H1 (cell line): ENCODE measurements around the gene ASIC1. TPM values are rescaled to one million over a fixed set of nuclear protein-coding genes. Genes with fewer than 3 reads are reported as not detected.

Experiments used
- CBX5 ChIP-seq: fragments of 300-800, 300-1000 bp; sonication (generic); IDR thresholded peaks from 2 replicates; pipeline ENCODE4 v1.7.1; 2016; ENCODE audit warnings: antibody characterized with exemption, low read length, low read depth
- TBP ChIP-seq: IDR thresholded peaks from 2 replicates; pipeline ENCODE4 v1.6.1; 2011; ENCODE audit warnings: low read depth, low read length, improper control_type of control experiment
- TEAD4 ChIP-seq: IDR thresholded peaks from 2 replicates; pipeline ENCODE4 v1.6.1; 2012; ENCODE audit warnings: low read depth, low read length, inconsistent platforms, mixed read lengths
- polyA plus RNA-seq, 7 experiments: library from polyadenylated mRNA; depleted of rRNA in 3 of 7; stranded (reverse) in 5 of 7; unstranded in 2 of 7; fragments of >200 nt in 5 of 7; fragments of 200-250 nt in 2 of 7; gene quantifications; 1 replicate in 5 of 7; 2 replicates in 1 of 7; 4 replicates in 1 of 7; pipeline versions ENCODE4 v1.2.1 to v1.2.3, GENCODE V29; 2011 to 2013; ENCODE audit warnings: missing spikeins in 2 of 7, mixed read lengths in 2 of 7
- total RNA-seq: library from RNA; stranded (reverse); fragmentation: NEBNext Ultra II Directional; extraction: Animal tissue kit (Norgen Biotek cat#: 25700); gene quantifications from 2 replicates; pipeline ENCODE4 v1.2.1, GENCODE V29; 2021
- TF ChIP-seq, protein P1 (sequence below): fragments of 300-600 bp; sonication (generic); IDR thresholded peaks from 2 replicates; pipeline ENCODE4 v1.7.1; 2012; ENCODE audit warnings: low read length, moderate library complexity, mild to moderate bottlenecking, inconsistent platforms; ENCODE audit not compliant: insufficient replicate concordance

Gene ASIC1
- total and polyA plus RNA-seq, 2 of the 8 experiments (the other 6 are each of a cell fraction or from before 2014, with no cell fraction given): 2.4 to 4.4 TPM

DNA sequence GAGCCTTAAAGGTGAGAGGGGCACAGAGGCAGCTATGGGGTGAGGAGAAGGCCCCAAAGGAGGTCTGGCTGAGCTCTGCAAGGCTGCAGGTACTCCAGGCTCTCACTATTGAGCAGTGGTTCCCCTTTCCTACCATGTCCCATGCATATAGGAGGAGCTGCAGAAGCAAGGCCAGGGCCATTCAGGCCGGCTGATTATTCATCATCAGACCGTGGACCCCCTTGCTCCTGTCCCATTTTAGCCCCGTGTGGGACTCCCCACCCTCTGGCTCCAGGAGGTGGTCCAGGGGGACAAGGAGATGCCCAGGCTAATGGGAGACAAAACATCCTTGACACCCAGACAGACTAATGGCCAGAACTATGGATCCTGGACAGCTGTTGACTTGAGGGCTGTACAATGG lies 49.5 kb downstream of the ASIC1 start (continued):
- TF ChIP-seq, protein P1, sequence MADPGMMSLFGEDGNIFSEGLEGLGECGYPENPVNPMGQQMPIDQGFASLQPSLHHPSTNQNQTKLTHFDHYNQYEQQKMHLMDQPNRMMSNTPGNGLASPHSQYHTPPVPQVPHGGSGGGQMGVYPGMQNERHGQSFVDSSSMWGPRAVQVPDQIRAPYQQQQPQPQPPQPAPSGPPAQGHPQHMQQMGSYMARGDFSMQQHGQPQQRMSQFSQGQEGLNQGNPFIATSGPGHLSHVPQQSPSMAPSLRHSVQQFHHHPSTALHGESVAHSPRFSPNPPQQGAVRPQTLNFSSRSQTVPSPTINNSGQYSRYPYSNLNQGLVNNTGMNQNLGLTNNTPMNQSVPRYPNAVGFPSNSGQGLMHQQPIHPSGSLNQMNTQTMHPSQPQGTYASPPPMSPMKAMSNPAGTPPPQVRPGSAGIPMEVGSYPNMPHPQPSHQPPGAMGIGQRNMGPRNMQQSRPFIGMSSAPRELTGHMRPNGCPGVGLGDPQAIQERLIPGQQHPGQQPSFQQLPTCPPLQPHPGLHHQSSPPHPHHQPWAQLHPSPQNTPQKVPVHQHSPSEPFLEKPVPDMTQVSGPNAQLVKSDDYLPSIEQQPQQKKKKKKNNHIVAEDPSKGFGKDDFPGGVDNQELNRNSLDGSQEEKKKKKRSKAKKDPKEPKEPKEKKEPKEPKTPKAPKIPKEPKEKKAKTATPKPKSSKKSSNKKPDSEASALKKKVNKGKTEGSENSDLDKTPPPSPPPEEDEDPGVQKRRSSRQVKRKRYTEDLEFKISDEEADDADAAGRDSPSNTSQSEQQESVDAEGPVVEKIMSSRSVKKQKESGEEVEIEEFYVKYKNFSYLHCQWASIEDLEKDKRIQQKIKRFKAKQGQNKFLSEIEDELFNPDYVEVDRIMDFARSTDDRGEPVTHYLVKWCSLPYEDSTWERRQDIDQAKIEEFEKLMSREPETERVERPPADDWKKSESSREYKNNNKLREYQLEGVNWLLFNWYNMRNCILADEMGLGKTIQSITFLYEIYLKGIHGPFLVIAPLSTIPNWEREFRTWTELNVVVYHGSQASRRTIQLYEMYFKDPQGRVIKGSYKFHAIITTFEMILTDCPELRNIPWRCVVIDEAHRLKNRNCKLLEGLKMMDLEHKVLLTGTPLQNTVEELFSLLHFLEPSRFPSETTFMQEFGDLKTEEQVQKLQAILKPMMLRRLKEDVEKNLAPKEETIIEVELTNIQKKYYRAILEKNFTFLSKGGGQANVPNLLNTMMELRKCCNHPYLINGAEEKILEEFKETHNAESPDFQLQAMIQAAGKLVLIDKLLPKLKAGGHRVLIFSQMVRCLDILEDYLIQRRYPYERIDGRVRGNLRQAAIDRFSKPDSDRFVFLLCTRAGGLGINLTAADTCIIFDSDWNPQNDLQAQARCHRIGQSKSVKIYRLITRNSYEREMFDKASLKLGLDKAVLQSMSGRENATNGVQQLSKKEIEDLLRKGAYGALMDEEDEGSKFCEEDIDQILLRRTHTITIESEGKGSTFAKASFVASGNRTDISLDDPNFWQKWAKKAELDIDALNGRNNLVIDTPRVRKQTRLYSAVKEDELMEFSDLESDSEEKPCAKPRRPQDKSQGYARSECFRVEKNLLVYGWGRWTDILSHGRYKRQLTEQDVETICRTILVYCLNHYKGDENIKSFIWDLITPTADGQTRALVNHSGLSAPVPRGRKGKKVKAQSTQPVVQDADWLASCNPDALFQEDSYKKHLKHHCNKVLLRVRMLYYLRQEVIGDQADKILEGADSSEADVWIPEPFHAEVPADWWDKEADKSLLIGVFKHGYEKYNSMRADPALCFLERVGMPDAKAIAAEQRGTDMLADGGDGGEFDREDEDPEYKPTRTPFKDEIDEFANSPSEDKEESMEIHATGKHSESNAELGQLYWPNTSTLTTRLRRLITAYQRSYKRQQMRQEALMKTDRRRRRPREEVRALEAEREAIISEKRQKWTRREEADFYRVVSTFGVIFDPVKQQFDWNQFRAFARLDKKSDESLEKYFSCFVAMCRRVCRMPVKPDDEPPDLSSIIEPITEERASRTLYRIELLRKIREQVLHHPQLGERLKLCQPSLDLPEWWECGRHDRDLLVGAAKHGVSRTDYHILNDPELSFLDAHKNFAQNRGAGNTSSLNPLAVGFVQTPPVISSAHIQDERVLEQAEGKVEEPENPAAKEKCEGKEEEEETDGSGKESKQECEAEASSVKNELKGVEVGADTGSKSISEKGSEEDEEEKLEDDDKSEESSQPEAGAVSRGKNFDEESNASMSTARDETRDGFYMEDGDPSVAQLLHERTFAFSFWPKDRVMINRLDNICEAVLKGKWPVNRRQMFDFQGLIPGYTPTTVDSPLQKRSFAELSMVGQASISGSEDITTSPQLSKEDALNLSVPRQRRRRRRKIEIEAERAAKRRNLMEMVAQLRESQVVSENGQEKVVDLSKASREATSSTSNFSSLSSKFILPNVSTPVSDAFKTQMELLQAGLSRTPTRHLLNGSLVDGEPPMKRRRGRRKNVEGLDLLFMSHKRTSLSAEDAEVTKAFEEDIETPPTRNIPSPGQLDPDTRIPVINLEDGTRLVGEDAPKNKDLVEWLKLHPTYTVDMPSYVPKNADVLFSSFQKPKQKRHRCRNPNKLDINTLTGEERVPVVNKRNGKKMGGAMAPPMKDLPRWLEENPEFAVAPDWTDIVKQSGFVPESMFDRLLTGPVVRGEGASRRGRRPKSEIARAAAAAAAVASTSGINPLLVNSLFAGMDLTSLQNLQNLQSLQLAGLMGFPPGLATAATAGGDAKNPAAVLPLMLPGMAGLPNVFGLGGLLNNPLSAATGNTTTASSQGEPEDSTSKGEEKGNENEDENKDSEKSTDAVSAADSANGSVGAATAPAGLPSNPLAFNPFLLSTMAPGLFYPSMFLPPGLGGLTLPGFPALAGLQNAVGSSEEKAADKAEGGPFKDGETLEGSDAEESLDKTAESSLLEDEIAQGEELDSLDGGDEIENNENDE: no peak
- TF ChIP-seq CBX5 (no peak), TBP (no peak), TEAD4 (no peak)
